Testis (tissue), 3 donors: ENCODE results near the gene LCE1D. TPM values are rescaled to one million over a fixed set of nuclear protein-coding genes. Genes with fewer than 3 reads are reported as not detected.

Source experiments
- DNase-seq: peaks from one replicate; pipeline ENCODE4 v3.0.0-alpha.2; 2019
- H3K27ac ChIP-seq, 2 donors: fragments of 200-600 bp; sonication (generic); one replicate each; pipeline ENCODE4 v1.5.1; 2019
- H3K27me3 ChIP-seq: fragments of 200-600 bp; sonication (generic); one replicate; pipeline ENCODE4 v1.5.1; 2019
- H3K36me3 ChIP-seq: fragments of 200-600 bp; sonication (generic); one replicate; pipeline ENCODE4 v1.5.1; 2017; ENCODE audit warnings: low read depth; ENCODE audit errors: missing control alignments
- H3K4me1 ChIP-seq: fragments of 200-600 bp; sonication (generic); one replicate; pipeline ENCODE4 v1.5.1; 2019
- H3K4me3 ChIP-seq, 2 donors: fragments of 200-600 bp; sonication (generic); one replicate each; pipeline ENCODE4 v1.5.1; 2017 to 2019
- H3K9me3 ChIP-seq: fragments of 200-600 bp; sonication (generic); one replicate; pipeline ENCODE4 v1.5.1; 2017
- CTCF ChIP-seq, 3 experiments: fragments of 450-650 bp in 2 of 3; fragments of 200-600 bp in 1 of 3; sonication (generic) in 1 of 3; IDR thresholded peaks; one replicate each; pipeline ENCODE4 v1.5.1; 2016 to 2019; ENCODE audit warnings: antibody characterized with exemption in 3 of 3, mild to moderate bottlenecking in 2 of 3, moderate library complexity in 1 of 3
- POLR2A ChIP-seq: fragments of 450-650 bp; IDR thresholded peaks from one replicate; pipeline ENCODE4 v1.6.1; 2017; ENCODE audit warnings: antibody characterized with exemption, mild to moderate bottlenecking, moderate library complexity
- WGBS, 2 donors: methylation state at CpG; one replicate each; pipeline ENCODE4 v1.1.5; 2018; 5-methylcytosine and 5-hydroxymethylcytosine counted together
- intact Hi-C: fragments of 100-400 bp; cut with DNase I; formaldehyde crosslinking; loops from one replicate; pipeline ENCODE4 v1.15.1; 2023; ENCODE audit warnings: low total_unique reads
- polyA plus RNA-seq: library from polyadenylated mRNA; stranded (reverse); fragments of 350-450 nt; fragmentation: Illumina TruSeq; extraction: RNeasy Lipid Tissue Mini Kit (QIAGEN cat#74804); gene quantifications from one replicate; pipeline ENCODE4 v1.2.3, GENCODE V29; 2014; ENCODE audit warnings: low read depth, low replicate concordance; ENCODE audit not compliant: insufficient read depth
- total RNA-seq, 2 donors: library from RNA; depleted of rRNA; stranded (reverse); fragments of >200 nt; gene quantifications; one replicate each; pipeline ENCODE4 v1.2.3, GENCODE V29; 2016

The LCE1D gene
- total and polyA plus RNA-seq, 3 donors from 2014 or later = not detected

GRCh38 chr1:152801333-152801732 is 4.8 kb downstream of the LCE1D start:
- 68 to 79% methylated on average over 1 of the region's 1 CpG for WGBS, 2 donors
- intact Hi-C loops = no loop called here

GRCh38 chr1:152806576-152806975 is 10.1 kb downstream of the LCE1D start, which contains the start of gene LCE1C:
LCE1C (minus strand) TSS chr1:152806651; CDS start chr1:152805478, 1,173 bp downstream.
- Histone ChIP-seq H3K4me1 (no peaks in the 10 kb centered on the region), H3K27me3 (no peaks in the 10 kb centered on the region), H3K9me3 (no peaks in the 10 kb centered on the region), H3K4me3 (no peak within 1 kb of the TSS), H3K27ac (no peak within 1 kb of the TSS), H3K36me3 (no peaks in the 10 kb centered on the region)
- WGBS, 2 donors = 68 to 76% methylated on average over 3 of the region's 3 CpGs
- intact Hi-C loops = no loop called here
- no peak for DNase-seq
- TF ChIP-seq POLR2A = no peak
- no peak for TF ChIP-seq CTCF (IDR thresholded peaks at IDR 0.05)

More at GRCh38 chr1:152801333-152801732, 4.8 kb downstream of the LCE1D start:
- no peak for DNase-seq
- no peak overlapping the region for H3K4me3 ChIP-seq
- no peaks in the 10 kb centered on the region for H3K36me3 ChIP-seq
- H3K9me3 ChIP-seq = no peaks in the 10 kb centered on the region
- no peaks in the 10 kb centered on the region for H3K4me1 ChIP-seq
- H3K27me3 ChIP-seq = no peaks in the 10 kb centered on the region
- no peak overlapping the region for H3K27ac ChIP-seq
- TF ChIP-seq POLR2A (no peak), CTCF (IDR thresholded peaks at IDR 0.05) (no peak)

- Histone ChIP-seq H3K4me1 (no peaks in the 10 kb centered on the region), H3K27ac (no peak overlapping the region), H3K27me3 (no peaks in the 10 kb centered on the region), H3K36me3 (no peaks in the 10 kb centered on the region), H3K9me3 (no peaks in the 10 kb centered on the region), H3K4me3 (no peak overlapping the region)
- TF ChIP-seq POLR2A (no peak), CTCF (IDR thresholded peaks at IDR 0.05) (no peak)
- WGBS, 2 donors = 65 to 83% methylated on average over 2 of the region's 2 CpGs
- no peak for DNase-seq
- intact Hi-C loops = no loop called here
Measured at GRCh38 chr1:152811050-152811449, 14.5 kb downstream of the LCE1D start.

- Histone ChIP-seq H3K4me1 (no peaks in the 10 kb centered on the region), H3K4me3 (no peak within 1 kb of the TSS), H3K36me3 (no peaks in the 10 kb centered on the region), H3K9me3 (no peaks in the 10 kb centered on the region), H3K27me3 (no peaks in the 10 kb centered on the region), H3K27ac (no peak within 1 kb of the TSS)
- no peak for DNase-seq
- WGBS, 2 donors = 86 to 92% methylated on average over 2 of the region's 2 CpGs
- TF ChIP-seq CTCF (IDR thresholded peaks at IDR 0.05) (no peak), POLR2A (no peak)
- intact Hi-C loops = no loop called here
Measured at GRCh38 chr1:152811671-152812070, 15.2 kb downstream of the LCE1D start, which contains the start of gene LCE1B. LCE1B (plus strand) TSS chr1:152811971; CDS start chr1:152812447, 476 bp downstream.

GRCh38 chr1:152817309-152817708 is 20.8 kb downstream of the LCE1D start:
- TF ChIP-seq CTCF (IDR thresholded peaks at IDR 0.05) (no peak), POLR2A (no peak)
- no peak overlapping the region for H3K4me3 ChIP-seq
- no peaks in the 10 kb centered on the region for H3K9me3 ChIP-seq
- no peak for DNase-seq
- H3K27ac ChIP-seq = no peak overlapping the region
- no peaks in the 10 kb centered on the region for H3K4me1 ChIP-seq
- H3K36me3 ChIP-seq = no peaks in the 10 kb centered on the region
- 93 to 97% methylated on average over 3 to 6 of the region's 6 CpGs for WGBS, 2 donors
- no peaks in the 10 kb centered on the region for H3K27me3 ChIP-seq
- intact Hi-C loops = no loop called here
